HS-5 (cell line): Measurements from ENCODE around the gene MKRN2.
"Not testable (repeated sequence)": the region's sequence is repeated elsewhere in the genome, so short reads cannot be mapped to it uniquely, and the experiment has no call there.

ENCODE experiments used
- DNase-seq: peaks from one replicate; pipeline ENCODE4 v3.0.0-alpha.2; 2012; ENCODE audit warnings: low read depth

The MKRN2 gene

GRCh38 chr3:12588039-12589009 is 31.4 kb downstream of the MKRN2 start:
- peak; percentile 45 for DNase-seq

DNA sequence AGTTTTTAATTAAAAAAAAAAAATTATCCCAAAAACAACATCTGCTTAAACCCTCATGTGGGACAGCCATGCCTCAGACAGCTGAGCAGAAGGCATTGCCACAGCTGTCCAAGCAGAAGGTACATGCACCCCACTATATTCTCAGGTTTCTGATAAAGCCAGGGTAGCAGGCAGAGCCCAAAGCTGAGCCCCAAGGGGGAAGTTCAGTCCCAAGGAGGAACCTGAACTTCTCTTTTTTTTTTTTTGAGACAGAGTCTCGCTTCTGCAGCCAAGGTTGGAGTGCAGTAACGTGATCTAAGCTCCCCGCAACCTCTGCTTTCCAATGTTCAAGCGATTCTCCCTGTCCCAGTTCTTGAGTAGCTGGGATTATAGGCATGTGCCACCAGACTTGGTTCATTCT is 33.2 kb downstream of the MKRN2 start:
- DNase-seq = no peak

DNA sequence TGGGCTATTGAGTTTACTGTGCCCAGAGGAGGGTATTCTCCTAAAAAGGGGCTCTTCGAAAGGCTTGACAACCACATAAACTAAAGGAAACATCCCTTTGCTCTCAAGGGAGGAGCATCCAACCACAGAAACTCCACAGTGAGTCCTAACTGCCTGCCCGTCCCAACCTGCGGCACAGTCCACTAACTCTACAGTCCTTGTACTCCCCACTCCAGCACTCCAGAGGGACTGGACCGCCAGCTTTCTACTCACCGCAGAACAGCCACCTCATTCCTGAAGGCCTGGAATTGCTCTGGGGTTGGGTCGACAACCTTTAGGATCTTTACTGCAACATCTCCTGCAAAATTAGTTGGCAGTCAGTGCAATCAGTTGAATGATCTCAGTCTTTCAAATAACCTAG is 34.6 kb downstream of the MKRN2 start:
- no peak for DNase-seq

- no peak for DNase-seq
Measured at GRCh38 chr3:12591997-12592715, 35.3 kb downstream of the MKRN2 start.

- DNase-seq = no peak
Measured at GRCh38 chr3:12593473-12593872, 36.6 kb downstream of the MKRN2 start.

DNA sequence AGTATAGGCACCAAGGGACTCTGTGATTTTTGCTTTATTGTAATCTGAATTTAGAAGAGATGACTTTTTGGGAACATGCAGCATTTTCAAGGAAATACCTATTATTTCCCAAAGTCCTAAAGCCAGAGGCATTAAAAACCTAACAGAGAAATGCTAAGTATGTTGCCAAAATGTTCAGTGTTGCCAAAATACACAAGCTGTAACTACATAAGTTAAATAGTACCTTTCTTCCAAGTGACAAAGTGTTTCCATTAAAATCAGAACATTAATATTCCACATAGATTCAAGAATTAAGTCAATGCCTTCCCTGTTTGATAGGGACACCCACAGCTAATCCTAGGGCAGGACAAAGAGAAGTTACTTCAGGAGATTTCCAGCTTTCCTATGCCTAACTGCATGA is 42.0 kb downstream of the MKRN2 start:
- DNase-seq = no peak

- no peak for DNase-seq
Measured at GRCh38 chr3:12601072-12601471, 44.2 kb downstream of the MKRN2 start.

- DNase-seq = no peak
Measured at GRCh38 chr3:12603969-12604368, 47.1 kb downstream of the MKRN2 start.

- DNase-seq = no peak
Measured at GRCh38 chr3:12608376-12608775, 51.5 kb downstream of the MKRN2 start.

GRCh38 chr3:12611117-12611516 is 54.2 kb downstream of the MKRN2 start:
- DNase-seq = no peak

DNA sequence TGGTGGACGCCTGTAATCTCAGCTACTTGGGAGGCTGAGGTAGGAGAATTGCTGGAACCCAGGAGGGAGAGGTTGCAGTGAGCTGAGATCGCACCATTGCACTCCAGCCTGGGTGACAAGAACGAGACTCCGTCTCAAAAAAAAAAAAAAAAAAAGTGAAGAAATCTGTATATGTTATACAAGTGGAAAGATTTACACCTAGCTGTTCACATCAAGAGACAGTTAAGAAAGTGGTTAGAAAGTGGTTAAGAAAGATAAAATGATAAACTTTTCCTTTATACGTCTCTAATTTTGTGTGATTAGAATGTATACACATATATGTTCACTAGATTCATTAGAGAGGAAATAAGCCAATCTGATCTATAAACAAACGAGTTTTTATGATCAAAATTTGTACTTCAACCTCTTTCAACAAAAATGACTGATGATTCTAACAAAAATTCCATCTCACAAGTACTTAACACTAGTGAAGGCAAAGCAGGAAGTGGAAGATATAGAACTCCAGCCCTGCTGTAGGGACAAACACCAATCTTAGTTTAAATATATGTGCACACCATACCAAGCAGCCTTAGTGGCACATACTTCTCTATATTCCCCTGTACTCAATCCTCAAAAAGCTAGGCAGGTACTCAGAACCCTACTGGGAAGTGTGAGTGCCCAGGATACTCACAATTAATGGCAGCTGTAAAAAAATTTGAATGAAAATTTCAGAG is 55.8 kb downstream of the MKRN2 start:
- DNase-seq = no peak

GRCh38 chr3:12613250-12613649 is 56.4 kb downstream of the MKRN2 start:
- no peak for DNase-seq

DNA sequence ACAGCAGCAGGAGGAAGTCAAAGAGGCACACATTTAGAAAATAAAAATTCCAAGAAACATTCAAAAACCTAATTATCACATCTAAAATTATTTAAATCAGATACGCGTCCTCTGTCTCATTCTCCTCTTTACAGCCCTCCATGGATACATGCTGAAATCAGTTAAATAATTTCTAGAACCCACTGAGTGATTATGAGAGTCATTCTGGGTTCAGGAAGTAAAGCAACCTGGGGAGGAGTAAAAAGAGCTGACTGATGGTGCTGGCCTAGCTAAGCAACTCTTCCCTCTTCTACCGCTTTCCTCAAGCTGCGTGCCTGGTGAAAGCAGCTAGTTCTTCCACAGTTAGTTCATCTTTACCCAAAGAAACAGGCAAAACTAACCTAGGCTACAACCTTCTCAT is 58.4 kb downstream of the MKRN2 start:
- DNase-seq = no peak

DNA sequence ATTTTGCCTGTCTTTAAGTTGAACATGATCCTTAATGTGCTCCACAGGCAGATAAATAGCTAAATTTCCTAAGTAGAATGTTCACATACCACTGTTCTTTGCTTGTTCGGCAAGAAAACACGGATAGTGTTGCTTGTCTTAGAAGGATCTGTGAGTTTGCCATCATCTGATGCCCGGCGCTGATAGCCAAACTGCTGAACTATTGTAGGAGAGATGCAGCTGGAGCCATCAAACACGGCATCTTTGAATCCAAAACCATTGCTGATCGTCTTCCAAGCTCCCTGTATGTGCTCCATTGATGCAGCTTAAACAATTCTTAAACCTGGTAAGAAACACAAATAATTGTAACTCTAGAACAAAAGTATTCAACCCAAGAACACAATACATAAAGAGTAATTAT is 61.5 kb downstream of the MKRN2 start:
- no peak for DNase-seq

DNA sequence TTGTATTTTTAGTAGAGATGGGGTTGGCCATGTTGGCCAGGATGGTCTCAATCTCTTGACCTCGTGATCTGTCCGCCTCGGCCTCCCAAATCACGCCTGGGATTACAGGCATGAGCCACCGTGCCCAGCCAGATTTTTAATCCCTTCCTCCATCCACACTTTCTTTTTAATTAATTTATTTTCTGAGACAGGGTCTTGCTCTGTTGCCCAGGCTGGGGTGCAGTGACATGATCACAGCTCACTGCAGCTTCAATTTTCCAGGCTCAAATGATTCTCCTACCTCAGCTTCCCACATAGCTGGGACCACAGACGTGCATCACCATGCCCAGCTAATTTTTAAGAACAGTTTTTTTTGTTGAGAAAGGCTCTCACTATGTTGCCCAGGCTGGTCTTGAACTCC is 63.4 kb downstream of the MKRN2 start:
- DNase-seq = no peak

DNA sequence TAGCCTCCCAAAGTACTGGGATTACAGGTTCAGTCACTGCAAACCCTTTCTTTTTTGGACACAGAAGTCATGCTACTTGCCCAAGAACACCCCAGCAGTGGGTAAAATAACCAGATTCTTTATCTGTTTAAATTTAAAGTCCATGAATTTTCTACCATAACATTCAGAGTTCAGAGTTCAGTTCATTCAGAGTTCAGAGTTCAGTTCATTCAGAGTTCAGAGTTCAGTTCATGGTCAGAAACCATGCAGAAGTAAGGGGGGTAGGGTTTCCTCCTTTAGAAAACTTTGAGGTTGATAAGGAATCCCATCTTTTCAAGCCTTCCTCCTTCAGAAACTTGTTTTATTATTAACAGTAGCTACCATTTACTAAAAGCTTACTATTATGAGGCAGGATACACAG is 63.8 kb downstream of the MKRN2 start:
- DNase-seq = no peak

DNA sequence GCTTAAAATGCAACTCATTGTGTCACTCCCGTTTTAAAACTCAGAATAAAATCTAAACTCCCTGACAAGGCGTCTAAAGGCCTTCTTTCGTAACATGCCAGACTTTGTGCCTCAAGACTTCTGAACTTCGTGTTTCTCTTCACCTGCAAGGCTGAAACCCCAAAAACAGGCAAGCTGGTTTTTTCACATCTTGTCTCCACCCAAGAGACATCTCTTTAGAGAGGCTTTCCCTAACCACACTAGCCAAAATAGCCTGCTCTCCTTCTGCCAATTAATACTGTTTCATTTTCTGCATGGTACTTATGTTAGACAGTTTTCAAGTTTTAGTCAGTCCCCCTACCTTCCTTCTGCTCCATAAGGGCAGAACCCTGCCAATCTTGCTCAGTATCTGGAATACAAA is 65.4 kb downstream of the MKRN2 start:
- DNase-seq = no peak

DNA sequence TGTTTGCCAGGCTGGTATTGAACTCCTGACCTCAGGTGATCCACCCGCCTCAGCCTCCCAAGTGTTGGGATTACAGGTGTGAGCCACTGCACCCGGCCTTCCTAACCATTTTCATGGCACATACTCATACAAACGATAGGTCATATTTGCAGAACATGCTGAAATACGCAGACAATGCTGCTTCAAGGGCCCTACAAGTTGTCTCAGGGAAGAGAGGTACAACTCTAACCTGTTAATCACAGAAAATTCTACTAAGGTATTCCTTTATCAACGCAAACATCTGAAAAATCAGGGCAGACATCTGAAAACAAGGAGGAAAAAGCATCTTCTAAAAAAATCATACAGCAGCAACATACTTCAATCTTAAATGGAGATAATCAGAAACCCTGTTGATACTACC is 67.2 kb downstream of the MKRN2 start:
- DNase-seq = no peak

DNA sequence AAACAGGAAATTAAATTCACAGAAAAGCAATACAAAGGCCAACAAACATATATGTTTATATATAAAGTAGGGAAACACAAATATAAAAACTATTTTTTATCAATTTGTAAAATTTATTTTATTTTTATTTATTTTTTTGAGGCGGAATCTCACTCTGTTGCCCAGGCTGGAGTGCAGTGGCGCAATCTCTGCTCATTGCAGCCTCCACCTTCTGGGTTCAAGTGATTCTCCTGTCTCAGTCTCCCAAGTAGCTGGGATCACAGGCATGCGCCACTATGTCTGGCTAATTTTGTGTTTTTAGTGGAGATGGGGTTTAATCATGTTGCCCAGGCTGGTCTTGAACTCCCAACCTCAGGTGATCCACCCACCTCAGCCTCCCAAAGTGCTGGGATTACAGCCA is 68.1 kb downstream of the MKRN2 start:
- DNase-seq = not testable (repeated sequence)

GRCh38 chr3:12627370-12627769 is 70.5 kb downstream of the MKRN2 start:
- no peak for DNase-seq

DNA sequence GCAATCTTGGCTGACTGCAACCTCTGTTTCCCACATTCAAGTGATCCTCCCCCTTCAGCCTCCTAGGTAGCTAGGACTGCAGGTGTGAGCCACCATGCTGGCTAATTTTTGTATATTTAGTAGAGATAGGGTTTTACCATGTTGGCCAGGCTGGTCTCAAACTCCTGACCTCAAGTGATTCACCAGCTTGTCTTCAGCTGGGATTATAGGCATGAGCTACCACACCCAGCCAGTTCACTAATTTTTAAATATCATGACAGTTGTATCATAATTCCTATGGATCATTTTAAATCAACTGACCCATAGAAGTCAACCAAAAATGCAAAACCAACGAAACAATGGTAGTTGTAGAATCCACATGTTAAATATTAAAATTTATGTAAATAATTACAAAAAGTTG is 71.9 kb downstream of the MKRN2 start:
- DNase-seq = no peak

GRCh38 chr3:12629560-12629959 is 72.7 kb downstream of the MKRN2 start:
- no peak for DNase-seq

DNA sequence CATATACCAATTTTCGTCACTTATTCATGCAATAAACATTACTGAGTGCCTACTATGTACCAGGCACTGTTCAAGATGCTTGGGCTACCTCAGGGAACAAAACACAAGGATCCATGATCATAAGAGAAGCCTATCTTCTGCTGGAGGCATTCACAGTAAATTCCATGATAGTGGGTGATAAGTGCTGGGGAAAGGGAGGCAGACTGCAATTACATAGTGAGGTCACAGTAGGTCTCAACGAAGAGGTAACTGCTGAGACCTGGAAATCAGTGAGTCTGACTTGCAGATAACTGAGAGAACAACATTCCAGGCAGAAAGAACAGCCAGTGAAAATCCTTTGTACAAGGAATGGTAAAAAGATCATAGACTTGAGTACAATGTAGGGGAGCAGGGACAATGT is 73.4 kb downstream of the MKRN2 start:
- no peak for DNase-seq
